HG03354 (cell line): ENCODE results near the gene CNOT6L.
"Not testable (repeated sequence)": the region's sequence is repeated elsewhere in the genome, so short reads cannot be mapped to it uniquely, and the experiment has no call there.

ENCODE experiments used
- ATAC-seq: cut with Tn5 transposase; IDR thresholded peaks from one replicate; pipeline ENCODE4 v1.9.1; 2021; ENCODE audit warnings: mild to moderate bottlenecking; ENCODE audit not compliant: unreplicated experiment, poor library complexity, severe bottlenecking

Gene CNOT6L

GRCh38 chr4:77818602-77819403, at the start of gene CNOT6L:
Gene CNOT6L (minus strand): TSS chr4:77819368. CDS start chr4:77819308, 60 bp downstream.
- ATAC-seq = peak; percentile 23

- ATAC-seq = no peak
Observed at GRCh38 chr4:77865259-77865658, 46.1 kb upstream of the CNOT6L start.

GRCh38 chr4:77863341-77863740, 44.2 kb upstream of the CNOT6L start:
- not testable (repeated sequence) for ATAC-seq

- ATAC-seq = peak; percentile 85
Observed at GRCh38 chr4:77862478-77863216, 43.5 kb upstream of the CNOT6L start, which contains the start of gene MRPL1. Gene MRPL1 (plus strand): TSS chr4:77862830. CDS start chr4:77862849, 19 bp downstream.

GRCh38 chr4:77861495-77861894, 42.3 kb upstream of the CNOT6L start:
- ATAC-seq = no peak

GRCh38 chr4:77859256-77859655, 40.1 kb upstream of the CNOT6L start:
- ATAC-seq = no peak

GRCh38 chr4:77856152-77856551, 37.0 kb upstream of the CNOT6L start:
- ATAC-seq = no peak

- no peak for ATAC-seq
Observed at GRCh38 chr4:77854431-77855111, 35.4 kb upstream of the CNOT6L start.

- ATAC-seq = peak; percentile 91
Observed at GRCh38 chr4:77852892-77853495, 33.8 kb upstream of the CNOT6L start.

GRCh38 chr4:77849278-77849965, 30.3 kb upstream of the CNOT6L start:
- no peak for ATAC-seq

- ATAC-seq = no peak
Observed at GRCh38 chr4:77848508-77848907, 29.3 kb upstream of the CNOT6L start.

GRCh38 chr4:77845929-77846328, 26.8 kb upstream of the CNOT6L start:
- no peak for ATAC-seq

GRCh38 chr4:77845400-77845799, 26.2 kb upstream of the CNOT6L start:
- no peak for ATAC-seq

- ATAC-seq = no peak
Observed at GRCh38 chr4:77844363-77844762, 25.2 kb upstream of the CNOT6L start.

GRCh38 chr4:77843628-77844027, 24.5 kb upstream of the CNOT6L start:
- no peak for ATAC-seq

- ATAC-seq = no peak
Observed at GRCh38 chr4:77834403-77834802, 15.2 kb upstream of the CNOT6L start.

GRCh38 chr4:77833126-77833724, 14.1 kb upstream of the CNOT6L start:
- ATAC-seq = no peak

- ATAC-seq = peak; percentile 94
Observed at GRCh38 chr4:77827343-77827742, 8.2 kb upstream of the CNOT6L start.

- no peak for ATAC-seq
Observed at GRCh38 chr4:77826275-77826674, 7.1 kb upstream of the CNOT6L start.
